ENCODE results near the gene GNAS-AS1. TPM values are rescaled to one million over a fixed set of nuclear protein-coding genes. Genes with fewer than 3 reads are reported as not detected.

GNAS-AS1 gene
- total RNA-seq, 6 donors from 2014 or later: 0.30 to 2.1 (median 0.54) TPM; not detected in 1

DNA sequence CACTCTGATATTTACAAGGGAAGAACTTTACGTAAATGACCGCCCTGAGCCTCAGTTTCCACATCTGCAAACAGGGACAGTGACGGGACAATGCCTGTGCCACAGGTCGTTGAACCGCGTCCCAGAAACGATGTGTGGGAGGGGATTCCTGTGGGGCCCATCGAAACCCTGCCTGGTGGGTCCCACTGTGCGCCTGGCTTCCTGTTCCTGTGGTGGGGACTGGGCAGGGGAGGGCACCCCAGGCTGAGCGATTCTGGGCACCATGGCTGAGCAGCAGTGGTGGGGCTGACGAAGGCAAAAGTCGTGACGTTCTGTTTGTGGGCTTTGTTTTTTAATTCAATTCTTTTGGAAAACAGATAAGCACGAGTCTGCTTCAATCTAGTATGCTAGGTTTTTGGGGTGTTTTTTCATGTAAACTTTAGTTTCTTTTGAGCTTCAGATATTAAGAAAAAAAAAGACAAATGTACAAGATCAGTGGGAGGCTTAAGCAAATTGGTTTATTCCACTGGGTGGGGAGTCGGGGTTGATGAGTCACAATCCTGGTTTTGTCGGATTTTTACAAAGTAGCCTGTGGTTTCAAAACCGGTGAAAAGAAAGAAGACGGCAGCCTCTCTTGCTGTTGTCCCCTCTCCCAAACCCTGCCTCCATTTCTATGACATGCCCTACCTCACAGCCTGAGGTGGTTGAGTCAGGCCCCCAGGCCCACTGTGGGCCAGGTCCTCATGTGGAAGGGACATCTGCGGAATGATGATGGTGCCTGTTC is 40.4 kb downstream of the GNAS-AS1 start:
- H3K27me3 ChIP-seq: no peaks in the 10 kb centered on the region
- no peaks in the 10 kb centered on the region for H3K36me3 ChIP-seq
- DNase-seq: no peak
- H3K4me1 ChIP-seq: no peaks in the 10 kb centered on the region
- H3K27ac ChIP-seq: no peak overlapping the region
- H3K9me3 ChIP-seq: no peaks in the 10 kb centered on the region
- WGBS, 2 donors: 81 to 82% methylated on average over 13 to 19 of the region's 19 CpGs
- no peak overlapping the region for H3K4me3 ChIP-seq
- TF ChIP-seq POLR2A (IDR thresholded peaks at IDR 0.05) (no peak), EP300 (IDR thresholded peaks at IDR 0.05) (no peak), POLR2AphosphoS5 (IDR thresholded peaks at IDR 0.05) (no peak)
- TF ChIP-seq, protein P1, sequence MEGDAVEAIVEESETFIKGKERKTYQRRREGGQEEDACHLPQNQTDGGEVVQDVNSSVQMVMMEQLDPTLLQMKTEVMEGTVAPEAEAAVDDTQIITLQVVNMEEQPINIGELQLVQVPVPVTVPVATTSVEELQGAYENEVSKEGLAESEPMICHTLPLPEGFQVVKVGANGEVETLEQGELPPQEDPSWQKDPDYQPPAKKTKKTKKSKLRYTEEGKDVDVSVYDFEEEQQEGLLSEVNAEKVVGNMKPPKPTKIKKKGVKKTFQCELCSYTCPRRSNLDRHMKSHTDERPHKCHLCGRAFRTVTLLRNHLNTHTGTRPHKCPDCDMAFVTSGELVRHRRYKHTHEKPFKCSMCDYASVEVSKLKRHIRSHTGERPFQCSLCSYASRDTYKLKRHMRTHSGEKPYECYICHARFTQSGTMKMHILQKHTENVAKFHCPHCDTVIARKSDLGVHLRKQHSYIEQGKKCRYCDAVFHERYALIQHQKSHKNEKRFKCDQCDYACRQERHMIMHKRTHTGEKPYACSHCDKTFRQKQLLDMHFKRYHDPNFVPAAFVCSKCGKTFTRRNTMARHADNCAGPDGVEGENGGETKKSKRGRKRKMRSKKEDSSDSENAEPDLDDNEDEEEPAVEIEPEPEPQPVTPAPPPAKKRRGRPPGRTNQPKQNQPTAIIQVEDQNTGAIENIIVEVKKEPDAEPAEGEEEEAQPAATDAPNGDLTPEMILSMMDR (IDR thresholded peaks at IDR 0.05): no peak
- ATAC-seq (ENCODE audit: low FRiP score in 2 of 2): no peak

DNA sequence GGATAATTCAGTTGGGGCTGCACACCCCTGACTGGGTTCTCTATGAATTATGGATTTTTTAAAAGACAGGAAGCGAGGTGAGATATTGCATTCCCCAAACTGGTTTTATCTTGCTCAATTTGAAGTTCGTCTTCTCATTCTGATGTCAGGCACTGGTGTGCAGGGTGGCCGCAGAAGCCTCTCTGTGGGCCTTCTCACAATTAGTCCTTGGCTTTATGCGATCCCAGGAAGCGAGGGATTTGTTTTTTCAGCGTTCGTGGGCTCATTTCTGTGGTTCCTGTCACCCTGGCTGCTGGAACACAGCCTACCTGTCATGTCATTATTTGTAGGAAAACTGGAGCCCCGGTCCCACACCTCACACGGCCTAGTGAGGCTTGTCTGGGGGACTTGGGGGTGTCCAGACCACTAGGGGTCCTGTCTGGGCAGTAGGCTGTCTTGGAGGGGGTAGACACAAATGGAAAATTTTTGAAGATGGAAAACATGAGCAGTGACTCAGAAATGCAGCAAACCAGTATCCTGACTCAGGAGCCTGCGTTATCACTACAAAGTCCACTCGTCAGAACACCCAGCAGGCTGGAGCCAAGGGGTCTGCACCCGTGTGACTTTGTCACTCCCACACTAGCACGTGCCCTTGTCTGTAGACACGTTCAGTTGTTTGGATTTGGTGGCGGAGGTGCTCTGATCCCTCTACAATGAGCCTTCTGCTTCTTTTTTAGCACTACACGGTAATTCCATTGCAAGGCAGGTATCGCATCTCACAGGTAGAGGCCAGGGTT is 42.2 kb downstream of the GNAS-AS1 start:
- TF ChIP-seq, protein P1 (IDR thresholded peaks at IDR 0.05): no peak
- no peak for TF ChIP-seq POLR2AphosphoS5 (IDR thresholded peaks at IDR 0.05)
- Histone ChIP-seq H3K9me3 (no peaks in the 10 kb centered on the region), H3K27ac (no peak overlapping the region), H3K36me3 (no peaks in the 10 kb centered on the region), H3K4me3 (no peak overlapping the region), H3K27me3 (no peaks in the 10 kb centered on the region), H3K4me1 (no peaks in the 10 kb centered on the region)
- no peak for ATAC-seq (ENCODE audit: low FRiP score in 2 of 2)
- 71 to 75% methylated on average over 16 to 17 of the region's 17 CpGs for WGBS, 2 donors
- DNase-seq: no peak

DNA sequence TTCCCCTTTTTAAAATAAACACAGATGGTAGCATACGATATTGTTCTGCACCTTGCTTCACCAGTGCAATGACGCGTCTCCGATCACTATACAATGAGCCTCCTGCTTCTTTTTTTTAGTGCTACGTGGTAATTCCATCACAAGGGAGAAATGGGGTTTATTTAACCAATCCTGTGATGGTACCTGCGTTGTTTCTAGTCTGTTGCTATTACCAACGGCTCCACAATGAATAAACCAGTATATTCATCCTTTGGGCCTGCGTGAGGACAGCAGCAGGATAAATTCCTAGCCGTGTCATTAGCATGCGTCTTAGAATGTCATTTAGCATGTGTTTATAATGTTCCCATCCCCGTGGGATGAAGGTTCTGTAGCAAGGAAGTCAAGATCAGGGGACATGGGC is 42.9 kb downstream of the GNAS-AS1 start:
- ATAC-seq (ENCODE audit: low FRiP score in 2 of 2): no peak
- 84 to 85% methylated on average over 11 of the region's 11 CpGs for WGBS, 2 donors

DNA sequence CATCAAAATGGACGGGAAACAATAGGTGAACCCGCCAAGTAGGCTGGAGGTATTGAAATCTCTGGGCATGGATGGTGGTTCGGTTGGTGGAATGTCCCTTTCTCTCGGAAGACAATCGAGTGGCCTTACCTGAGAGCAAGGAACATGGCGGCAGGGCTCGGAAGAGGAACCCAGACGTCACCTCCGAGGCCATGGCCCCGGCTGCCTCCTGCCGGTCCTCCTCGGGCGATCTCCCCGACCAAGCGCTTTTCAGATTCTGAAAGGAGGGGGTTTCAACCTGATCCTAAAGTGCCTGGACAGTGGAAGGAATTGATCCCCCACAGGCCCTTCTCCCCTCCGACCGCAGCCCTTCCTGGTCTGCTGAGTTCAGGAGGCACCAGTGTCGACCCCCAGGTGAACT is 47.2 kb downstream of the GNAS-AS1 start:
- Histone ChIP-seq H3K27ac (no peak overlapping the region), H3K4me3 (no peak overlapping the region), H3K27me3 (no peaks in the 10 kb centered on the region), H3K36me3 (no peaks in the 10 kb centered on the region), H3K4me1 (no peaks in the 10 kb centered on the region), H3K9me3 (no peaks in the 10 kb centered on the region)
- ATAC-seq (ENCODE audit: low FRiP score in 2 of 2): no peak
- 89 to 90% methylated on average over 17 to 18 of the region's 18 CpGs for WGBS, 2 donors
- no peak for DNase-seq
- TF ChIP-seq EP300 (IDR thresholded peaks at IDR 0.05) (no peak), POLR2AphosphoS5 (IDR thresholded peaks at IDR 0.05) (no peak), POLR2A (IDR thresholded peaks at IDR 0.05) (no peak)
- TF ChIP-seq, protein P1 (IDR thresholded peaks at IDR 0.05): no peak

More for the DNA sequence above, 42.9 kb downstream of the GNAS-AS1 start:
- Histone ChIP-seq H3K4me1 (no peaks in the 10 kb centered on the region), H3K27me3 (no peaks in the 10 kb centered on the region), H3K4me3 (no peak overlapping the region), H3K36me3 (no peaks in the 10 kb centered on the region), H3K9me3 (no peaks in the 10 kb centered on the region), H3K27ac (no peak overlapping the region)
- DNase-seq: no peak
- no peak for TF ChIP-seq POLR2AphosphoS5 (IDR thresholded peaks at IDR 0.05)
- no peak for TF ChIP-seq EP300 (IDR thresholded peaks at IDR 0.05)
- TF ChIP-seq POLR2A (IDR thresholded peaks at IDR 0.05): no peak
- TF ChIP-seq, protein P1 (IDR thresholded peaks at IDR 0.05): no peak
